MG63 (cell line): Measurements from ENCODE around the gene CA6. TPM values are rescaled to one million over a fixed set of nuclear protein-coding genes. Genes with fewer than 3 reads are reported as not detected.
A peak's percentile ranks its signal among the peaks of the same experiment; 100 is the strongest.
"Not testable (repeated sequence)": the region's sequence is repeated elsewhere in the genome, so short reads cannot be mapped to it uniquely, and the experiment has no call there.

Source experiments
- DNase-seq: peaks from one replicate; pipeline ENCODE4 v3.0.0-alpha.2; 2020
- H3K27me3 ChIP-seq: fragments of 250-450 bp; sonication (Bioruptor Pico); 2 replicates; pipeline ENCODE4 v1.5.1; 2020; ENCODE audit warnings: mild to moderate bottlenecking, moderate library complexity
- H3K36me3 ChIP-seq: fragments of 250-450 bp; sonication (Bioruptor Pico); 2 replicates; pipeline ENCODE4 v1.5.1; 2020; ENCODE audit warnings: mild to moderate bottlenecking, moderate library complexity
- H3K4me3 ChIP-seq: fragments of 250-450 bp; sonication (Bioruptor Pico); 2 replicates; pipeline ENCODE4 v1.5.1; 2020; ENCODE audit warnings: mild to moderate bottlenecking, moderate library complexity
- H3K9me3 ChIP-seq: fragments of 250-450 bp; sonication (Bioruptor Pico); 2 replicates; pipeline ENCODE4 v1.5.1; 2020; ENCODE audit warnings: mild to moderate bottlenecking, moderate library complexity
- total RNA-seq: library from RNA; depleted of rRNA; stranded (reverse); fragments of >200 nt; shearing (Covaris generic); gene quantifications from 2 replicates; pipeline ENCODE4 v1.2.3, GENCODE V29; 2014; ENCODE audit warnings: low replicate concordance; rRNA removed

The CA6 gene
- total RNA-seq, 1 experiment from 2014 or later: not detected

DNA sequence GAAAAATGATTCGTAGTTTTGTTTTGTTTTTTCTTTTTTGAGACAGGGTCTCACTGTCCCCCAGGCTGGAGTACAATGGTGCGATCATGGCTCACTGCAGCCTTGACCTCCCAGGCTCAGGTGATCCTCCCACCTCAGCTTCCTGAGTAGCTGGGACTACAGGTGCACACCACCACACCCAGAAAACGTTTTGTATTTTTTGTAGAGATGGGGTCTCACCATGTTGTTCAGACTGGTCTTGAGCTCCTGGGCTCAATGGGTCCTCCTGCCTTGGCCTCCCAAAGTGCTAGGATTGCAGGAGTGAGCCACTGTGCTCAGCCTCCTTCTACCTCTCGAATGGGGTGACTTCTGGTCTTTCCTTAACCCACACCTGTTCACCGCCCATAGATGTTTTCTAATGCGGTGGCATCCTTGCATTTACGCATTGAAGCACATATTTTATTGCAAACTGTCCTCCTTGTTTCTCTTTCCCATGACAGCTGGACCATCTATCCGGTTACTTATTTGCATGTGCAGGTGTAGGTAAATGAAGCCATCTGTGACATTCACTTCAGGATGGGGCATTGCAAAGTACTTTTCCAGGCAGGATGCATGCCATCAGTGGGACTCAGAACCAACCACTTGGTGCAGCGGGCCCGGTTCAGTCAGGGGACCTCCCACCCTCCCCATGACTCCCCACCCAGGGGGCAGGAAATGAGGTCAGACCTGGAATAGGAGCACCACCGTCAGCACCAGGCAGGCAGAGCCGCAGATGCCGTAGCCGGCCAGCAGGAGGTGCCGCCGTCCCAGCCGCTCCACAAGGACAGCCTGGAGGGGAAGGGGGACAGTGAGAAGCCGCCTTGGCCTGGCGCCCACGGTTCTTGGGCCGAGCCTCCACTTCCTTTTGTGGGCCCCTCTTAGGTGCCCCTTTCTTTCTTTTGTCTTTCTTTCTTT, 64.0 kb downstream of the CA6 start:
- no peaks in the 10 kb centered on the region for H3K27me3 ChIP-seq
- DNase-seq: peak; percentile 54
- H3K4me3 ChIP-seq: no peak overlapping the region
- H3K36me3 ChIP-seq: no peaks in the 10 kb centered on the region
- no peaks in the 10 kb centered on the region for H3K9me3 ChIP-seq

DNA sequence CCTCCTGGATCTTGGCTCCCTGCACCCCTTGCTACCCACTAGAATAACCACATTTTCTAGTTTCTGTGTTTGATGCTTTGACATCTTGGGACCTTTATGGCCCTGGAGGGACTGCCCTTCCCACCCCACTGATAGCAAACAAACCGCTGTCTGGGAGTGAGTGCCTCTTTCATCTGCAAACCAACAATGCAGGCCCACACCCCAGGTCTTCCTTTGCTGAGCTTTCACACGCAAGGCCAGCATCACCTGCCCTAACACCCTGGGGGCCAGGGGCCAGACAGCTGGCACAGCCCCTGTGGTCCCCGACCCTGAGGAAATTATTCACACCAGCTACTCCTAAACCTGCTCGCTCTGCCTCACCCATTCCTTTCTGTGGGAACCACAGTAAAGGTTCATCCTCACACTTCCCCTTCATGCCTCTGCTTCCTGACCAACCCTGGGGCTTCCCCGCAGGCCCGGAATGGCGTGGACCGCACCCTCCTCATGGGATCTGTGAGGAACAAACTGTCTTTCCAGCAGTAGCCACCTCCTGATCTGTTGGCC, 65.2 kb downstream of the CA6 start:
- Histone ChIP-seq H3K4me3 (no peak overlapping the region), H3K27me3 (no peaks in the 10 kb centered on the region), H3K36me3 (no peaks in the 10 kb centered on the region), H3K9me3 (no peaks in the 10 kb centered on the region)
- DNase-seq: no peak

DNA sequence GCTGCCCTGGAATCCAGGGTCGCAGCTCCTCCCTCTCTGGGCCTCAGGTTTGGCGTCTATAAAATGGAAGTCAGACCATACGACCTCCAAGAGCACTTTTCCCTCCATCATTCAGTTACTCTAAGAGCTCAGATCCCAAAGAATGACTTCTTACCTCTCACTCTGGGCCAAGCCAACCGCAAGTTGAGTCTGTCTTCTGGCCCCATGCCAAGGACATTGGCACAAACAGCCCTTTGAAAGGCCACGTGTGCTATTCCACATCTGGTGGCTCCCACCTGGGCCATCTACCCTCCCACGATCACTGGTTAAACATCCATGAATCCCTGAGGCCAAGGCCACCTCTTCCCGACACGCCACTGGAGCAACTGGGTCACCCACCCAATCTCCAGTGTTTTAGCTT, 68.2 kb downstream of the CA6 start:
- Histone ChIP-seq H3K4me3 (no peak overlapping the region), H3K36me3 (no peaks in the 10 kb centered on the region), H3K9me3 (no peaks in the 10 kb centered on the region), H3K27me3 (no peaks in the 10 kb centered on the region)
- DNase-seq: no peak

DNA sequence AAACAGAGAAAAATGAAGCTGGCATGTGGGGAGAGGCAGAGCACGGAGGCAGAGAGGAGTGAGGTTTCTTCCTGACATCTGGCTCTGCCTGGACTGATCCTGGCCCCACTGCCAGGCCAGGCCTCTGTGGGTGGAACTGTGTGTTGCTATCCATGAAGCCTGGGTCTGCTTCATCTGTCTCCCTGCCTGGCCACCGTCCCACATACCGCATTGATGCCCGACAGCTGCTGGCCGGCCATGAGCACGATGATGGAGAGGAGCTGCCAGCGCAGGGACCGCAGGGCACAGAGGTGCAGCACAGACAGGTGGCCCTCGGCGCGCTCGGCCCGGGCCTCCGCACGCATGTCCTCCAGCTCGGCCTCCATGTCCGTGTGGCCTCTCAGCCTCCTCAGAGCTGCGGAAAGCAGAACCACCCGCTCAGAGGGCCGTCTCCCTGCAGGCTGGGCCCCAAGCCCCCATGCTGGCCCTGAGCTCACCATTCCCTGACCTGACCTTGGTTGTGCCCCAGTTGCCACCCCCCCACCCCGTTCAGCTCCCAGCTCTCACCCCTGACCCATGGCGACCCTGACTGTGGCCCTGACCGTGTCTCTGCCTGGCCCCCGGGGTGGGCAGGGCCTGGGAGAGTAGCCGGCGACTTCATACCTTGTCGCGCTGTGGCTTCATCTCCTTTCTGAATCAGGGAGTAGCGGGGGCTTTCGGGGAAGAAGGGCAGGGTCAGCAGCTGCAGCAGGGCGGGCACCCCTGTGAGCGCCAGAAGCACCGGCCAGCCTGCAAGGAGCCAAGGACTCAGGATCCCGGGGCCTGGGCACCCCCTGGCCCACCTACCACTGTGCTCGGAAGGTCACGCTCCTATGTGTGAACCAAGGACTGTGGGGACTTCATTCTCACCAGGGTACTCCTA, 69.1 kb downstream of the CA6 start:
- no peak for DNase-seq
- no peaks in the 10 kb centered on the region for H3K9me3 ChIP-seq
- no peak overlapping the region for H3K4me3 ChIP-seq
- H3K27me3 ChIP-seq: no peaks in the 10 kb centered on the region
- no peaks in the 10 kb centered on the region for H3K36me3 ChIP-seq

DNA sequence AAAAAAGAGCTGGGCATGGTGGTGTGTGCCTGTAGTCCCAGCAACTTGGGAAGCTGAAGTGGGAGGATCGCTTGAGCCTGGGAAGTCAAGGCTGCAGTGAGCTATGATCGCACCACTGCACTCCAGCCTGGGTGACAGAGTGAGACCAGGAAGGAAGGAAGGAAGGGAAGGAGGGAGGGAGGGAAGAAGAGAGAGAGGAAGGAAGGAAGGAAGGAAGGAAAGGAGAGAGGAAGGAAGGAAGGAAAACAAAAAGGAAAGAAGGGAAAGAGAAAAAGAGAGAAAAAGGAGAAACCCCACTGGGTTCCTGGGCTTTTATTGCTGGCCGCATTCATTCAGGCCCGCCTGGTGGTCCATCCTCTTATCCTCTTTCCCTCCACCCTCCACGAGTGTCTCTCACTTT, 70.8 kb downstream of the CA6 start:
- Histone ChIP-seq H3K4me3 (no peak overlapping the region), H3K36me3 (no peaks in the 10 kb centered on the region), H3K9me3 (no peaks in the 10 kb centered on the region), H3K27me3 (no peaks in the 10 kb centered on the region)
- no peak for DNase-seq

DNA sequence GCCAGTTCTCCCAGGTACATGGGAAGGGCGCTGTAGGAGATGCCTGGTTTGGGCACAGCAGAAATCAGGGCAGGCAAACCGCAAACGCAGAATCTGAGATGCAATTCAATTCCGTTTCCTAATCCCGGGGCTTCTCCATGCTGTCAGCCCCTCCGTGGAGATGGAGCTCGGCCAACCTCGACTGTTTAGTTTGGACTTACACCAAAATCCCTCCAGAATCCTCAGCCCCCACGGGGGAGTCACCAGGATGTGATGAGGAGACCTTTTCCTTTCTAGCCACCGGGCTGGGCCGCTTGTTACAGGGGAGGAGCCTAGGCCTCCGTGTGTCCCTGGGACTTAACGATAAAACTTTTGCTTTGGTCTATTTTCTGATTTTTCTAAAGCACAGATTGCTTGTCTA, 72.7 kb downstream of the CA6 start:
- no peaks in the 10 kb centered on the region for H3K27me3 ChIP-seq
- no peak for DNase-seq
- no peaks in the 10 kb centered on the region for H3K9me3 ChIP-seq
- no peak overlapping the region for H3K4me3 ChIP-seq
- no peaks in the 10 kb centered on the region for H3K36me3 ChIP-seq

DNA sequence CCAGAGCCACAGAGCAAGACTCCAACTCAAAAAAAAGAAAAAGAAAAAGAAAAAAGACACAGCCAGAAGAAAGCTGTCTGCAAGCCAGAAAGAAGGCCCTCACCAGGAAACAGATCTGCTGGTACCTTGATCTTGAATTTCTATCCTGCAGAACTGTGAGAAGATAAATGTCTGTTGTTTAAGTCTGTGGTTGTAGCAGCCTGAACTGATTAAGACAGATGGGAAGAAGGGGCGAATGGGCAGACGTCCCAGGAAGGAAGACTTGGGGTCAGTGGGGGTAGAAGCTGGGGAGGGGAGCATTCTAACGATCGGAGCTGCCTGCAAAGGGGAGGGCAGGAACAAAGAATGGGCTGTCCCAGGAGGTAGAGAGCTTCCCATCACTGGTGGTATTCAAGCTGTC, 74.2 kb downstream of the CA6 start:
- no peaks in the 10 kb centered on the region for H3K9me3 ChIP-seq
- no peaks in the 10 kb centered on the region for H3K27me3 ChIP-seq
- no peak overlapping the region for H3K4me3 ChIP-seq
- no peaks in the 10 kb centered on the region for H3K36me3 ChIP-seq
- DNase-seq: no peak

DNA sequence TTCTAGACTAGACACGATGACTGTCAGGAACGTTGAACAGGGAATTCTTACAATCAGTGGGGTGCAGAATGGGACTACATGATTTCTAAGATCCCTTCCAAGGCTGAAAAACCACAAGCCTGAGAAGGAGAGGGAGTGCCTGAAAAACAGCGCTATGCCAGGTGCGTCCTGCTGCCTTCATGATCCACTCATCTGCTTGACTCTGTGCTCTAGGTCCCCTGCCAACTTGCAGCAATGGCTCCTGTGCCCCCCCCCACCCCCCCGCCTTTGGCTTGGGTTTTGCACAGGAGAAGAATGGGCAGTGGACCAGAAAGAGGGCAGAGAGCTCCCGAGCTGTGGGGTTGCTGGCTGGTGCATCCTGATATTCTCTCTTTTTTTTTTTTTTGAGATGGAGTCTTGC, 74.6 kb downstream of the CA6 start:
- Histone ChIP-seq H3K27me3 (no peaks in the 10 kb centered on the region), H3K4me3 (no peak overlapping the region), H3K9me3 (no peaks in the 10 kb centered on the region), H3K36me3 (no peaks in the 10 kb centered on the region)
- no peak for DNase-seq

DNA sequence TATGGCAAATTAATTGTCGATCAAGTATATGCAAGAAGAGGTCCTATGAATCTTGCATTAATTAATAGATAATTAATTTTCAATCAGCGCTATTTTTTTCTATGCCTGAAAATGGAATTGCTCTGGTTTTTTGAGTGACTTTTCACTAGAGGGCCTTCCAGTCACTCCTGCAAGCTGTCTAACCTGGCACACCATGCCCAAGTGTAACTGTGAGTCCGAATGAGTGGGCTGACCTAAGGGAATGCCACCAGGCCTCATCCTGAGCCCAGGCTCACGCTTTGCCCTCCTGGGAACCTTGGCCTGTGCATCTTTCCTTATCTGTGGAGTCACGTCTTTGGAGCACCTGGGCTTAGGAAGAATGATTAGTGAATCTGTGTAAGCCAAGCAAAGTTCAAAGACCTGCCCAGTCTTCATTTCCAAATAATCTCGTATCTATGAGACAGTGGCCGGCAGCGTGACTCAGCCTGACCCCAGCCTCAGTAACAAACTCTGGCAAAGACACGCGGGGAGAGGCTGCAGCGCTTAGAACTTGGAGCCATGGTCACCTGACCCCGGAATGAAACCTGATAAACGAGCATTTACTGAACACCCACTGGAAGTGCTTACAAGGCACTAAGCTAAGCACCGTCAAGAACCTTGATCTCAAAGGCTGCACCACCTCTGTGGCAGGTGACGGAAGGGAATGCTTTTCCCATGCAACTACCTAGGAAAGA, 76.5 kb downstream of the CA6 start:
- H3K36me3 ChIP-seq, DNase-seq, H3K27me3 ChIP-seq, H3K9me3 ChIP-seq, H3K4me3 ChIP-seq: not testable (repeated sequence)

DNA sequence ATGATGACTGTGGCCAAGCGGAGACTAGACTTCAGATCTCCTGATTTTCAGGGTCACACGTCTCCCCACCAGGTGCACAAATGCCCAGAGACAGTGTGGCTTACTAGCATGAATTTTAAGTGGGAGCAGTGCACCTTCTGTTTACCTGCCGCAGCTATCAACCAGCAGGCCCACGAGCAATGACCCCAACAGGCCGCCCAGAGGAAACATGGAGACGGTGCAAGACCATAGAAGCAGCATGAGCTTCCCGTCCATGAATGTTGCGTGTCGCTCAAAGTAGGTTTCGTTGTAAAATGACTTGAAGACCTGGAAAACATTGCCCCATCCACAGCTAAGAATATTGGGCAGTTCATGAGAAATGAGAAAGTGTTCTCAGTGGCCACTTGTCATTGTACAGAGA, 77.1 kb downstream of the CA6 start:
- Histone ChIP-seq H3K4me3 (no peak overlapping the region), H3K27me3 (no peaks in the 10 kb centered on the region), H3K36me3 (no peaks in the 10 kb centered on the region), H3K9me3 (no peaks in the 10 kb centered on the region)
- no peak for DNase-seq

Other genes with a start within 250 kb of the CA6 start
- 1.5 and 7.2 TPM in 2 replicates for gene RERE, start 128.2 kb upstream of the CA6 start, total RNA-seq
- gene ENO1, start 67.2 kb upstream of the CA6 start, total RNA-seq: 2,801 and 3,884 TPM in 2 replicates
- not detected in 2 replicates for gene SLC2A7, start 80.6 kb downstream of the CA6 start, total RNA-seq
- gene SLC2A5, start 123.8 kb downstream of the CA6 start, total RNA-seq: not detected in 2 replicates
- gene GPR157, start 183.2 kb downstream of the CA6 start, total RNA-seq: 3.1 and 5.2 TPM in 2 replicates